ENCODE measurements around the gene ANKRD34A. TPM values are rescaled to one million over a fixed set of nuclear protein-coding genes. Genes with fewer than 3 reads are reported as not detected.

ANKRD34A gene
- total and polyA plus RNA-seq, 2 of the 4 experiments (the other 2 are of a cell fraction) = 0.90 to 1.9 TPM

DNA sequence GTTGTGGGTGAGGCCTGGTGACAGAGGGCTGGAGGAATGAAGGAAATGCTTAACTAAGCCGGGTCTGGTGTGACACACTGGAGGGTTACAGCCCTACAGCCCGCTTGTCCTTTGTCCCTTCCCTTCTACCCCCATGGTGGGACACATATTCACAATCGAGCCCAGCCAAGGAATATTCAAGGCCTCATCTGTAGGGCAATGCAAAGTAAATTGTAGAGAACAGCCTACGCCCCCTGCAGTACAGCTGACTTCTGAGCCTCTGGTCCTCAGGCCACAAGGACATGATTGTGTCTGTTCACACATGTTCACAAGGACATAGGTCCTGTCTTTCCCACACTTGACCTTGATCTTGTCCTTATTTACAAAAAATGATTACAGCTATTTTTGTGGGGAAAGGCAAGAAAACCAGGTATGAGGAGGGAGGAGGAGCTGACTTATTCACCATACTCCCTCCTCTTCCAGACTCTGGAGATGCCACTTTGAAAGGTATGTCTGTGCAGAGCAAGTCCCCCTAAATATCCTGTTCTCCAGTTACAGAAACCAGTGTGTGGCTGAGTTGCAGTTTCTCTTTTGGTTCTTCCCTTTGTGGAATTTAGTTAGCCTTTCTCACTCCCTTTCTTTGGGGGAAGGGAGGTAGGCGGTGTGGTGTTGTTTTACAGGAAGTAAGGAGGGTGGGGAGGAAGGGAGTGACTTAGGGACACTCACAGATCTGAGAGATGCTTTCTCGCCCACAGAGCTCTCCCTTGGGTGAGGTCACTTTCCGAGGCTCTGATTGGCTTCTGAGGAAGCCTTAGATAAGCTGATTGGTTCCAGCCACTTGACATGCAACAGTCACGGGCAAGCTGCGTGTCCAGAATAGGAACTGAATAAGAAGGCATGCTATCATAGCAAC lies 14.7 kb upstream of the ANKRD34A start (continued):
- TF ChIP-seq, protein P1, sequence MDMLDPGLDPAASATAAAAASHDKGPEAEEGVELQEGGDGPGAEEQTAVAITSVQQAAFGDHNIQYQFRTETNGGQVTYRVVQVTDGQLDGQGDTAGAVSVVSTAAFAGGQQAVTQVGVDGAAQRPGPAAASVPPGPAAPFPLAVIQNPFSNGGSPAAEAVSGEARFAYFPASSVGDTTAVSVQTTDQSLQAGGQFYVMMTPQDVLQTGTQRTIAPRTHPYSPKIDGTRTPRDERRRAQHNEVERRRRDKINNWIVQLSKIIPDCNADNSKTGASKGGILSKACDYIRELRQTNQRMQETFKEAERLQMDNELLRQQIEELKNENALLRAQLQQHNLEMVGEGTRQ (IDR thresholded peaks at IDR 0.05; ENCODE audit: low read depth, low read length) = 0 out of 2 replicates have a peak, but pooled peaks have one; percentile 9
- no peak for TF ChIP-seq NFE2L2 (IDR thresholded peaks at IDR 0.05; ENCODE audit: low read depth, low read length)

DNA sequence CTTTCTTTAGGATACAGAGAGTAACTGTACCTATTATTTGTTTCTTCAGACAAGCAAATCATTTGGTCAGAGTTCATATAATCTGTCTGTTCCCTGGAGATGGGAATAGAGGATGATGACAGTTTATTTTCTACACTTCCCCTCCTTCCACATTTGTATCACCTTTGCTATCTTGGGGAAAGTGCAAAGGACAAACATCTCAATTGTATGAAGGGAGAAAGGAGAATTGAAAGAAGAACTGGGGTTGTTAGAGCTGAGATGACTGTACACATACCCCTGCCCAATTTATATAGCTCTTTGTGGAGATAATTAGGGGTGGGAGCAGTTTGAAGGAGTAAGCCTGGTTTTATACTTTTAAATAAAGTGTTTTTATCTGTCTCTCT lies 14.1 kb upstream of the ANKRD34A start:
- H2BK15ac ChIP-seq (ENCODE audit: low read depth, low read length) = peak overlapping the region; percentile 97
- peaks cover 10% of the 10 kb centered on the region for H3K9me1 ChIP-seq (ENCODE audit: insufficient read depth, low read length)
- peak overlapping the region; percentile 99 for H3K56ac ChIP-seq (ENCODE audit: extremely low read depth, insufficient read depth, low read length)
- H3K23ac ChIP-seq (ENCODE audit: low read depth, low read length) = peak overlapping the region; percentile 100
- no TSS peak for BruUV-seq (replicated peaks)
- H4K91ac ChIP-seq (ENCODE audit: insufficient read depth, low read depth, low read length) = peak overlapping the region; percentile 100
- H2BK5ac ChIP-seq (ENCODE audit: low read depth, low read length, poor library complexity, severe bottlenecking) = peak overlapping the region; percentile 99
- H2BK120ac ChIP-seq (ENCODE audit: low read depth, low read length) = peak overlapping the region; percentile 98
- dilution Hi-C loops (cut with HindIII; ENCODE audit: low sequenced_read_pairs, unreplicated experiment) = no loop called here
- POLR2A ChIA-PET (ENCODE audit: unreplicated experiment) = interaction anchor here (1.0 to 2.4 kb wide), 4 partner anchors 11 to 29 kb away, joined by 3 to 11 read pairs (median 4); no protein-coding TSS in a partner anchor
- no peaks in the 10 kb centered on the region for H3K36me3 ChIP-seq (ENCODE audit: control insufficient read depth, insufficient read depth, low read length)
- no peak for ATAC-seq (ENCODE audit: low read depth)
- H4K20me1 ChIP-seq (ENCODE audit: insufficient read depth, low read length) = no peaks in the 10 kb centered on the region
- TF ChIP-seq RCOR1 (IDR thresholded peaks at IDR 0.05; ENCODE audit: insufficient replicate concordance, low read length) = no peak
- TF ChIP-seq FOS (IDR thresholded peaks at IDR 0.05; ENCODE audit: low read depth, low read length) = no peak
- no peak for TF ChIP-seq POLR2A (IDR thresholded peaks at IDR 0.05; ENCODE audit: low read depth, low read length)
- no peak for TF ChIP-seq MXI1 (IDR thresholded peaks at IDR 0.05; ENCODE audit: borderline replicate concordance, low read depth, low read length)
- no peak for TF ChIP-seq MAZ (IDR thresholded peaks at IDR 0.05; ENCODE audit: borderline replicate concordance, low read depth, low read length)
- peak overlapping the region; percentile 88 to 100 for H4K8ac ChIP-seq (ENCODE audit: low read depth in 2 of 2, low read length in 2 of 2)
- peak overlapping the region; percentile 99 for H2AK5ac ChIP-seq (ENCODE audit: low read depth, low read length)
- peak overlapping the region; percentile 92 for H3K18ac ChIP-seq (ENCODE audit: low read depth, low read length)
- peak overlapping the region; percentile 87 for H3K27ac ChIP-seq (ENCODE audit: insufficient read depth, low read length)
- peaks cover 0 to 12% of the 10 kb centered on the region in 2 experiments; a peak in 3 of 4 replicates for H3K79me1 ChIP-seq (ENCODE audit: low read depth in 1 of 2, low read length in 2 of 2)
- H3K4me3 ChIP-seq (ENCODE audit: insufficient read depth, low read depth, low read length) = no peak overlapping the region
- peak overlapping the region; percentile 99 for H2AK9ac ChIP-seq (replicated peaks; ENCODE audit: low read depth, low read length, poor library complexity)
- peak overlapping the region; percentile 93 for H2BK20ac ChIP-seq (ENCODE audit: low read depth, low read length)
- DNase-seq = no peak
- in situ Hi-C loops (cut with MboI; ENCODE audit: low sequenced_read_pairs) = no loop called here
- H3K27me3 ChIP-seq (ENCODE audit: control insufficient read depth, insufficient read depth, low read length) = no peaks in the 10 kb centered on the region
- peak overlapping the region; percentile 93 for H4K5ac ChIP-seq (ENCODE audit: low read depth, low read length)
- H2AFZ ChIP-seq (replicated peaks; ENCODE audit: low read length, poor library complexity) = peak overlapping the region; percentile 85
- no peaks in the 10 kb centered on the region for H3K9me3 ChIP-seq (ENCODE audit: control insufficient read depth, insufficient read depth, low read length)
- H3K4me1 ChIP-seq (ENCODE audit: control insufficient read depth, insufficient read depth, low read length) = peaks cover 16% of the 10 kb centered on the region
- peak overlapping the region; percentile 79; the same call in 1 of the 2 replicates for H3K4me2 ChIP-seq (ENCODE audit: low read depth, low read length)
- H3K9ac ChIP-seq (ENCODE audit: low read depth, low read length) = peak overlapping the region; percentile 86
- CTCF ChIA-PET = interaction anchor here (0.9 to 3.4 kb wide), 4 partner anchors 15 to 30 kb away, joined by 4 to 29 read pairs (median 14); partner anchors contain the start of genes ANKRD34A, POLR3GL and TXNIP
- H3K4ac ChIP-seq (ENCODE audit: low read depth, low read length) = peak overlapping the region; percentile 100
- peak overlapping the region; percentile 100 for H3K14ac ChIP-seq (replicated peaks; ENCODE audit: low read depth, low read length)
- intact Hi-C loops (cut with micrococcal nuclease) = no loop called here

Data from IMR-90 (cell line).